ENCODE measurements around the gene ST6GALNAC6. TPM values are rescaled to one million over a fixed set of nuclear protein-coding genes. Genes with fewer than 3 reads are reported as not detected.

The ST6GALNAC6 gene
- total and polyA plus RNA-seq, 10 of the 15 experiments (the other 5 are each of a cell fraction or from before 2014, with no cell fraction given), result 0.40 to 27.0 (median 16.8) TPM

GRCh38 chr9:127865645-127866464 lies 33.5 kb downstream of the ST6GALNAC6 start:
- ChIA-PET POLR2A (interaction anchor here (1.8 kb wide), 1 partner anchor 95 kb away, joined by 4 read pairs; no protein-coding TSS in a partner anchor), RAD21 (ENCODE audit: unreplicated experiment) (interaction anchor here (1.0 to 3.2 kb wide), 5 partner anchors 13 to 131 kb away, joined by 3 to 15 read pairs (median 3); partner anchors contain the start of genes ST6GALNAC4 and TOR2A), SMC1A (ENCODE audit: uncharacterized antibody, unreplicated experiment) (interaction anchor here (0.8 to 2.0 kb wide), 5 partner anchors 10 to 131 kb away, joined by 3 to 8 read pairs (median 4); partner anchors contain the start of genes ENG and TOR2A), CTCF (interaction anchor here (0.6 to 2.7 kb wide), 10 partner anchors 11 to 1960 kb away, joined by 3 to 12 read pairs (median 4); partner anchors contain the start of genes ENG and TOR2A)
- Histone ChIP-seq H3K27ac (ENCODE audit: control insufficient read depth, insufficient read depth) (peak overlapping the region; percentile 7; the same call in 1 of the 2 replicates), H3K4me3 (no peak overlapping the region), H4K20me1 (ENCODE audit: control insufficient read depth, insufficient read depth) (no peaks in the 10 kb centered on the region), H3K27me3 (replicated peaks in 1 of 2; ENCODE audit: control insufficient read depth in 2 of 2, insufficient read depth in 2 of 2, low read length in 1 of 2) (no peaks in the 10 kb centered on the region), H3K79me2 (ENCODE audit: control insufficient read depth, insufficient read depth, low read length) (no peaks in the 10 kb centered on the region), H3K9me3 (replicated peaks; ENCODE audit: control insufficient read depth, insufficient read depth, low read length) (no peaks in the 10 kb centered on the region), H2AFZ (ENCODE audit: control insufficient read depth, low read depth, low read length) (peak overlapping the region; percentile 81; the same call in 1 of the 2 replicates), H3K9ac (ENCODE audit: control insufficient read depth, insufficient read depth, low read length) (no peak overlapping the region), H3K36me3 (ENCODE audit: control insufficient read depth in 2 of 2, insufficient read depth in 2 of 2, low read length in 1 of 2) (no peaks in the 10 kb centered on the region), H3K4me1 (ENCODE audit: control insufficient read depth, insufficient read depth, low read length) (peaks cover 31% of the 10 kb centered on the region), H3K4me2 (ENCODE audit: control insufficient read depth, insufficient read depth) (no peak overlapping the region)
- BruUV-seq (replicated peaks), result no TSS peak
- in situ Hi-C loops (cut with MboI), result no loop called here
- intact Hi-C loops (cut with micrococcal nuclease; ENCODE audit: unreplicated experiment), result loop anchor here (5.0 kb wide), 1 partner anchor 79 kb away; the partner anchor contains the start of gene CDK9
- ATAC-seq (no peak), FAIRE-seq (no peak), DNase-seq (ENCODE audit: low read depth, low spot score) (no peak)
- TF ChIP-seq USF2 (IDR thresholded peaks at IDR 0.05; ENCODE audit: borderline replicate concordance, low read depth, low read length), result no peak
- TF ChIP-seq ZSCAN29 (IDR thresholded peaks at IDR 0.05), result no peak
- TF ChIP-seq PBX3 (IDR thresholded peaks at IDR 0.05; ENCODE audit: insufficient replicate concordance, low read depth, low read length), result peak; percentile 18
- TF ChIP-seq RFX5 (IDR thresholded peaks at IDR 0.05; ENCODE audit: low read depth, low read length), result no peak
- TF ChIP-seq BCL3 (IDR thresholded peaks at IDR 0.05; ENCODE audit: borderline replicate concordance, insufficient read depth, low read depth, low read length, poor library complexity, severe bottlenecking), result peak; percentile 97
- TF ChIP-seq, protein P1, sequence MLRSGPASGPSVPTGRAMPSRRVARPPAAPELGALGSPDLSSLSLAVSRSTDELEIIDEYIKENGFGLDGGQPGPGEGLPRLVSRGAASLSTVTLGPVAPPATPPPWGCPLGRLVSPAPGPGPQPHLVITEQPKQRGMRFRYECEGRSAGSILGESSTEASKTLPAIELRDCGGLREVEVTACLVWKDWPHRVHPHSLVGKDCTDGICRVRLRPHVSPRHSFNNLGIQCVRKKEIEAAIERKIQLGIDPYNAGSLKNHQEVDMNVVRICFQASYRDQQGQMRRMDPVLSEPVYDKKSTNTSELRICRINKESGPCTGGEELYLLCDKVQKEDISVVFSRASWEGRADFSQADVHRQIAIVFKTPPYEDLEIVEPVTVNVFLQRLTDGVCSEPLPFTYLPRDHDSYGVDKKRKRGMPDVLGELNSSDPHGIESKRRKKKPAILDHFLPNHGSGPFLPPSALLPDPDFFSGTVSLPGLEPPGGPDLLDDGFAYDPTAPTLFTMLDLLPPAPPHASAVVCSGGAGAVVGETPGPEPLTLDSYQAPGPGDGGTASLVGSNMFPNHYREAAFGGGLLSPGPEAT (IDR thresholded peaks at IDR 0.05; ENCODE audit: low read depth), result no peak
- peak; percentile 35; the same call in 1 of the 2 replicates for TF ChIP-seq NFIC (IDR thresholded peaks at IDR 0.05; ENCODE audit: low read depth, low read length)
- TF ChIP-seq CHD2 (IDR thresholded peaks at IDR 0.05; ENCODE audit: borderline replicate concordance, low read depth, low read length), result no peak
- WGBS (ENCODE audit: insufficient coverage, insufficient replicate concordance, low lambda C conversion rate, missing lambda C conversion rate), result 51% methylated on average over 19 of the region's 19 CpGs

Data from GM12878 (cell line).